KG1 (cell line): ENCODE data around the gene PCK1.

Experiments used
- DNase-seq: peaks from one replicate; lab custom pipeline; 2025; lab: John Stamatoyannopoulos, UW

Gene PCK1

GRCh38 chr20:57577679-57578475 lies 17.0 kb downstream of the PCK1 start:
- no peak for DNase-seq

DNA sequence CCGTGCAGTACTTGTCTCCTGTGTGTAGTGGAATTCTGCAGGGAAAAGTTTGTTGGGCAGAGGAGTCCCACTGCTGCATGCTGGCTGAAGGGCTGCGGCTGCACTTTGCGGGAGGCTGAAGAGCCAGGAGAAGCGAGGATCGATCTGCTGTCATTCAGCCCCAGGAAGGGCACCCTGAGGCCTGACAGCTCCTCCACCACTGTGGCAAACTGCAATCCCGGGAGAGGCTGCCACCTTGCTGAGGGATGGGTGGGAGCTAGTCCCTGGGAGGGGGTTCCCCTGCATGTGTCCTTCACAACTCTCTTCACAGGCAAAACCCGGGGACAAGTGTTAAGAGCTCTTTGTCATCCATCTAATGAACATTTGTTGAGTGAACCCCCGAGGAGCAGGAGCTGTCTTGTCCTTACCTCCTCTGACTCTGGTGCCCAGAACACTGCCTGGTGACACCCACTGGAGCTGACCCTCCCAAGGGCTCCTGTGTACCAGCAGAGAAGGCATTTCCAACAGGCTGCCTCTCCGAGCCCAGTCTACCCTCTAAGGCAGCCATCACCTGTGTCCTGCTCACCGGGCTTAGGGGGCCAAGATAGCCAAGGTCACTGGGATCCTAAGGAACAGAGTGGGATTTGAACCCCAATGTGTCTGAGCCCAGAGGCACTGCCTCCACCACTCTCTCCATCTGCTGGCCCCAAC lies 17.7 kb downstream of the PCK1 start:
- no peak for DNase-seq

GRCh38 chr20:57579331-57579897 lies 18.5 kb downstream of the PCK1 start:
- DNase-seq, result no peak

GRCh38 chr20:57579898-57580447 lies 19.1 kb downstream of the PCK1 start:
- DNase-seq, result no peak

- DNase-seq, result no peak
Observed at GRCh38 chr20:57580478-57581201, 19.7 kb downstream of the PCK1 start.

GRCh38 chr20:57581202-57582028 lies 20.5 kb downstream of the PCK1 start:
- DNase-seq, result no peak

GRCh38 chr20:57582029-57582378 lies 21.1 kb downstream of the PCK1 start:
- no peak for DNase-seq

GRCh38 chr20:57582432-57583288 lies 21.8 kb downstream of the PCK1 start:
- no peak for DNase-seq

DNA sequence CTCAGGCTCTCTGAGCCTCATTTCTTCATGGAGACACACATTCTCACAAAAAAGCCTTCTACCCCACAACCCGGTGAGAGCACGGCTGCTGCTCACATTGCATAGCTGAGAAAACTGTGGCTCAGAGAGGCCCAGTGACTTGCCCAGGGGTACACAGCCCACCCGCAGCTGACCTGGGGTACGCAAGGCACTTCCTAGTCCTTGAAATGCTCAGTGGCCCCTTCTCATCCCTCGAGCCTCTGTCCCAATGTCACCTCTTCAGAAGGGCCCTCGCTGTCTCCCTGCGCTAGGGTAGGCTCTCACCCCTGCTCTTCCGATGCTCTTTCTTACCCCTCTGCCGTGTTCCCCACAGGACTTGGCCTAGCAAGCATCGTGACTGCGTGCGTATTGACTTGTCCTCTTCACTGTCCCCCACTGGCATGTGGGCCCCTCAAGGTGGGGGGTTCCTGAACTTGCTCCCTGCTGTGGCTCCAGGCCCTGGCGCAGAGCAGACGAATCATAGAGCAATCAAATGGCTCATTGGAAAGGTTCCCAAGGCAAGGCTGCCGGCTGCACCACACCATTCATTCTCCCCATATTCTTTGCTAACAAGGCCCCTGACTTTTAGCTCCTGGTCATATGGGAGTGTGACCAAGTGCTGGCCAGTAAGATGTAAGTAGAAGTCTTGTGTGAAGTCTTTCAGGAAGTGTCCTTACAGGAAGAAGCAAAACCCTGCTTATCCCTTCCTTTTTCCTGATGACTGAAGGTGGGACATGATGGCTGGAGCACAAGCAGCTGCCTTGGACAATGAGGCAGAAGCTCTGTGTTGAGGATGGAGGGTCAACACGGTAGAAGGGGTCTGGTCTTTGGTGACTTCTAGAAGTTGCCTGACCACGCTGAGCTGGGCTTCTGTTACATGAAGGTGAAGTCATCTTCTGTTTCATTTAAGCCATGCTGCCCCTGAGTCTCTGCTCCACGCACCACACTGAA lies 22.7 kb downstream of the PCK1 start:
- no peak for DNase-seq

DNA sequence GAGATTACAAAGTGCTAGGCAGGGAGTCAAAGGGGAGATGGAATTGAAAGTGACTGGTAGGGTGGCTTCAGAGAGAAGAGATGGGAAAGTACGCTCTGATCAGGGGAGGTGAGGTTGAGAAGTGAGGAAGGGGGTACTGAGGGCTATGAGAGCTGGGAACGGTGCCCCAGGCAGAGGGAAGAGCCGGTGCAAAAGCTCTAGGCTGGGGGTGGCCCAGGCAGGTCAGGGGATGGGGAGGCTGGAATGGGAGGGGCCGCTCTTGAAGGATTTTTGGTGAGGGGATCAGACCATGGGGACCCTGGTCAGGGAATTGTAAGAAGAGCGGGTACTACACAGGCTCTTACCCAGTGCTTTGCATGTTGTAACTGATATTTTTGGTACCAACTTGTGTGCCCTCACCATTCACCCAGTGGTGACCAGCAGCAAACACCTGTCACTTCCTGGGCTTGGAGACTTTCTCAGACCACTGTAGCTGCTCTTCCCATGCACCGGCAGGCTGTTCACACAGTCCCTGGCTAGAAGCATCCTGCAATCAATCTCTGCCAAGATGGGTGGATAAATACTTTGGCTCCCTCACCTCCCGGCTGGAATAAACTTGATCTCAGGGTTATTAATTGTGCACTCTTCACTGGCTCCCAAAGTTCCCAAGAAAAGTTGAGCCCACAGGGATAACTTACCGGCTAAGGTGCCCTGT lies 24.0 kb downstream of the PCK1 start:
- no peak for DNase-seq

GRCh38 chr20:57585466-57586213 lies 24.7 kb downstream of the PCK1 start:
- no peak for DNase-seq

DNA sequence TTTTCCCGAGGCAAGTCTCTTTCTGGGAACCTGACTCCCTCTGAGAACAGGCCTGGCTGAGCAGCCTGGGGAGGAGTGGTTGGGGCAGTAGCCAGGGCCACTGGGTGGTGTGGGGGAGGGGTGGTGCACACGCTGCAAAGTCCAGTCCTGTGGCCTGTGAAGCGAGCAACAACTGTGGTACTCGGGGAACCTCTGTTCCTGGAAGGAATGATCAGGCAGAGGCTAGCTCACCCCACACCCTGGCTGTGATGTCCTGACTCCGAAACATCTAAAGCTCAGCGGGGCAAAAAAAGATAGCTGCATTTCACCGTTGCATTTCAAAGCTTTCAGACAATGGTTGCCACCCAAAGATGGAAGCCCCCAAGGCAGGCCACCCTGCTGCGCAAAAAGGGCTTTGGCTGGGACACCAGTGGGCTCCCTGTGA lies 25.5 kb downstream of the PCK1 start:
- DNase-seq, result no peak

DNA sequence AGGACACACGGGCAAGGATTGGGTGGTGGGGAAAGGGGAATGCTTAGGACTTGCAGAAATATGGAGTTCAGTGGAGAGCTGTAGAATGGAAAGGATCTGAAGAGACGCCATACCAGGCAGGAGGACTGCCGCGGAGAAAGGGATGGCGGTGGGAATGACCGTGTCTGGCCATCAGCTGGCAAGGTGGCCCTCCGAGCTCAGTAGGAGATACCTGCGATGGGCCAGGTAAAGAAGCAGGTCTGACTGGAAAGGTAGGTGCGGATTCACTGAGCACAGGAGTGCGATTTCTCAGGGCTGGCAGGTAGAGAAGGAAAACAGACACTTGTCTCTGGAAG lies 26.0 kb downstream of the PCK1 start:
- DNase-seq, result no peak

- no peak for DNase-seq
Observed at GRCh38 chr20:57587278-57587988, 26.5 kb downstream of the PCK1 start.

GRCh38 chr20:57587989-57588377 lies 27.1 kb downstream of the PCK1 start:
- DNase-seq, result no peak

GRCh38 chr20:57588596-57588995 lies 27.7 kb downstream of the PCK1 start:
- DNase-seq, result no peak

DNA sequence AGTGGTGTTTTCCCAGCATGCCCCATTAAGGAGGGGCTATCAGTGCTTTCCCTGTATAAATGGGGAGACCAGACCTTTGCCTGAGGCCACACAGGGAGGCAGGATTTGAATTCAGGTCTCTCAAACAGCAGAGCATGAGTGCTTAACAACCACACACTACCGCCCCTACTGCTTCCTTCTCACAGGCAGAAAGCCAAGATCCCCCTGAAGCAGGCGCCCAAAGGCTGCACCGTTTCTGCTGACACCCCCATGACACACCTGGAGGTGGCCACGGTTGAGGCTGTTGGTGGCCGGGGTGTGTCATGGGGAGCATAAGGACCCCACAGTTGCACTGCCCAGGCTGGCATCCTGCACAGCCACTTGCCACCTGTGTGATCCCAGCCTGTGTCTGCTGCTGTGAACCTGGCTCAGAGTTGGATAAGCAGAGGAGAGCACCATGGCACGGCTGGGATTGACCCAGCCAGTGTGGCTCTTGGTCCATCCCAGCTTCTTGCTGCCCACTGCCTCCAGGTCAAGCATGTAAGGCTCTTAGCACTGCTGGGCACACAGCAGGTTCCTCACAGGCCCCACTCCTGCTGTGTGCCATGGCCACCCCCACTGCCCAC lies 28.3 kb downstream of the PCK1 start:
- DNase-seq, result no peak
